Activated T-cell treated with anti-CD3 and anti-CD28 coated beads, Interleukin-2, amount 50 U/mL, for 4 hours (primary cell): Measurements from ENCODE around the gene MRPS18A. TPM values are rescaled to one million over a fixed set of nuclear protein-coding genes. Genes with fewer than 3 reads are reported as not detected.

ENCODE experiments used
- ATAC-seq, 2 donors: fragments of 200-7000 bp; cut with Tn5 transposase; one replicate each; pipeline ENCODE4 v1.10.0; 2021
- DNase-seq: peaks from one replicate; pipeline ENCODE4 v3.0.0-alpha.2; 2020
- H3K27me3 Mint-ChIP-seq: one replicate; pipeline ENCODE4 v1.8.0; 2021; ENCODE audit warnings: low read depth, mixed read lengths
- H3K36me3 Mint-ChIP-seq: one replicate; pipeline ENCODE4 v1.8.0; 2022; ENCODE audit warnings: mixed read lengths; ENCODE audit not compliant: insufficient read depth
- H3K4me1 Mint-ChIP-seq: one replicate; pipeline ENCODE4 v1.8.0; 2021; ENCODE audit warnings: low read depth, mixed read lengths
- H3K4me3 Mint-ChIP-seq: one replicate; pipeline ENCODE4 v1.8.0; 2021; ENCODE audit warnings: mild to moderate bottlenecking, moderate library complexity, mixed read lengths
- H3K9me3 Mint-ChIP-seq: one replicate; pipeline ENCODE4 v1.8.0; 2021; ENCODE audit warnings: mixed read lengths
- total RNA-seq, 3 donors: library from RNA; stranded (reverse); gene quantifications; one replicate each; pipeline ENCODE4 v1.2.1, GENCODE V29; 2021

MRPS18A gene
- total RNA-seq, 3 donors from 2014 or later = 70.0 to 75.1 (median 72.7) TPM

- H3K4me1 Mint-ChIP-seq = no peaks in the 10 kb centered on the region
- H3K36me3 Mint-ChIP-seq = no peaks in the 10 kb centered on the region
- no peak overlapping the region for H3K4me3 Mint-ChIP-seq
- ATAC-seq (no peak), DNase-seq (no peak)
- H3K27me3 Mint-ChIP-seq = peaks cover 31% of the 10 kb centered on the region
- no peaks in the 10 kb centered on the region for H3K9me3 Mint-ChIP-seq
Measured at GRCh38 chr6:43697421-43697820, 9.8 kb upstream of the MRPS18A start.

- DNase-seq = no peak
- no peak overlapping the region for H3K4me3 Mint-ChIP-seq
- no peaks in the 10 kb centered on the region for H3K4me1 Mint-ChIP-seq
- H3K9me3 Mint-ChIP-seq = no peaks in the 10 kb centered on the region
- peaks cover 25% of the 10 kb centered on the region for H3K27me3 Mint-ChIP-seq
- no peak for ATAC-seq
- H3K36me3 Mint-ChIP-seq = no peaks in the 10 kb centered on the region
Measured at GRCh38 chr6:43695967-43696291, 8.3 kb upstream of the MRPS18A start.

- peaks cover 23% of the 10 kb centered on the region for H3K27me3 Mint-ChIP-seq
- H3K36me3 Mint-ChIP-seq = no peaks in the 10 kb centered on the region
- no peak overlapping the region for H3K4me3 Mint-ChIP-seq
- no peaks in the 10 kb centered on the region for H3K4me1 Mint-ChIP-seq
- no peak for DNase-seq
- no peaks in the 10 kb centered on the region for H3K9me3 Mint-ChIP-seq
- no peak for ATAC-seq
Measured at GRCh38 chr6:43695215-43695966, 7.8 kb upstream of the MRPS18A start.

- H3K36me3 Mint-ChIP-seq = peaks cover 8% of the 10 kb centered on the region
- H3K9me3 Mint-ChIP-seq = no peaks in the 10 kb centered on the region
- H3K4me3 Mint-ChIP-seq = no peak overlapping the region
- peaks cover 25% of the 10 kb centered on the region for H3K4me1 Mint-ChIP-seq
- DNase-seq (no peak), ATAC-seq (no peak)
- H3K27me3 Mint-ChIP-seq = peaks cover 3% of the 10 kb centered on the region
Measured at GRCh38 chr6:43689421-43689820, 1.8 kb upstream of the MRPS18A start.

GRCh38 chr6:43687079-43687436 lies 533 bp downstream of the MRPS18A start:
- H3K27me3 Mint-ChIP-seq = no peaks in the 10 kb centered on the region
- no peak for DNase-seq
- peak overlapping the region; percentile 95 for H3K4me3 Mint-ChIP-seq
- H3K4me1 Mint-ChIP-seq = peaks cover 39% of the 10 kb centered on the region
- H3K36me3 Mint-ChIP-seq = peaks cover 8% of the 10 kb centered on the region
- peak; percentile 13 to 20 for ATAC-seq
- H3K9me3 Mint-ChIP-seq = no peaks in the 10 kb centered on the region

- Mint-ChIP-seq H3K4me1 (peaks cover 39% of the 10 kb centered on the region), H3K4me3 (no peak overlapping the region), H3K27me3 (no peaks in the 10 kb centered on the region), H3K36me3 (peaks cover 23% of the 10 kb centered on the region), H3K9me3 (no peaks in the 10 kb centered on the region)
- DNase-seq (no peak), ATAC-seq (no peak)
Measured at GRCh38 chr6:43683708-43684455, 3.7 kb downstream of the MRPS18A start.

GRCh38 chr6:43682724-43683429 lies 4.7 kb downstream of the MRPS18A start:
- Mint-ChIP-seq H3K9me3 (no peaks in the 10 kb centered on the region), H3K27me3 (no peaks in the 10 kb centered on the region), H3K4me1 (peaks cover 34% of the 10 kb centered on the region), H3K36me3 (peaks cover 26% of the 10 kb centered on the region), H3K4me3 (no peak overlapping the region)
- no peak for ATAC-seq
- no peak for DNase-seq

- Mint-ChIP-seq H3K36me3 (peaks cover 28% of the 10 kb centered on the region), H3K4me3 (no peak overlapping the region), H3K27me3 (no peaks in the 10 kb centered on the region), H3K9me3 (no peaks in the 10 kb centered on the region), H3K4me1 (peaks cover 24% of the 10 kb centered on the region)
- ATAC-seq (no peak), DNase-seq (no peak)
Measured at GRCh38 chr6:43681303-43681702, 6.3 kb downstream of the MRPS18A start.

GRCh38 chr6:43680308-43681200 lies 7.0 kb downstream of the MRPS18A start:
- no peaks in the 10 kb centered on the region for H3K27me3 Mint-ChIP-seq
- DNase-seq (no peak), ATAC-seq (no peak)
- H3K36me3 Mint-ChIP-seq = peaks cover 24% of the 10 kb centered on the region
- no peak overlapping the region for H3K4me3 Mint-ChIP-seq
- H3K4me1 Mint-ChIP-seq = peaks cover 19% of the 10 kb centered on the region
- H3K9me3 Mint-ChIP-seq = no peaks in the 10 kb centered on the region

- DNase-seq = no peak
- peaks cover 10% of the 10 kb centered on the region for H3K4me1 Mint-ChIP-seq
- ATAC-seq = no peak
- H3K27me3 Mint-ChIP-seq = no peaks in the 10 kb centered on the region
- H3K9me3 Mint-ChIP-seq = no peaks in the 10 kb centered on the region
- H3K36me3 Mint-ChIP-seq = peaks cover 30% of the 10 kb centered on the region
- no peak overlapping the region for H3K4me3 Mint-ChIP-seq
Measured at GRCh38 chr6:43679057-43679456, 8.5 kb downstream of the MRPS18A start.

- H3K4me3 Mint-ChIP-seq = no peak overlapping the region
- no peak for DNase-seq
- no peaks in the 10 kb centered on the region for H3K27me3 Mint-ChIP-seq
- ATAC-seq = no peak
- H3K4me1 Mint-ChIP-seq = peaks cover 5% of the 10 kb centered on the region
- no peaks in the 10 kb centered on the region for H3K9me3 Mint-ChIP-seq
- H3K36me3 Mint-ChIP-seq = peaks cover 30% of the 10 kb centered on the region
Measured at GRCh38 chr6:43678341-43678740, 9.2 kb downstream of the MRPS18A start.

GRCh38 chr6:43677759-43678158 lies 9.8 kb downstream of the MRPS18A start:
- Mint-ChIP-seq H3K9me3 (no peaks in the 10 kb centered on the region), H3K27me3 (no peaks in the 10 kb centered on the region), H3K4me3 (no peak overlapping the region), H3K36me3 (peaks cover 30% of the 10 kb centered on the region), H3K4me1 (peaks cover under 1% of the 10 kb centered on the region)
- ATAC-seq (no peak), DNase-seq (no peak)

- ATAC-seq (no peak), DNase-seq (no peak)
- Mint-ChIP-seq H3K36me3 (peaks cover 30% of the 10 kb centered on the region), H3K9me3 (no peaks in the 10 kb centered on the region), H3K27me3 (no peaks in the 10 kb centered on the region), H3K4me1 (no peaks in the 10 kb centered on the region), H3K4me3 (no peak overlapping the region)
Measured at GRCh38 chr6:43676962-43677606, 10.5 kb downstream of the MRPS18A start.
